Measurements from ENCODE around the gene SLC24A3. TPM values are rescaled to one million over a fixed set of nuclear protein-coding genes. Genes with fewer than 3 reads are reported as not detected.

Gene SLC24A3
- total RNA-seq, 8 experiments from 2014 or later, result 0.13 to 13.3 (median 7.0) TPM

GRCh38 chr20:19492687-19493336 is 280.4 kb downstream of the SLC24A3 start:
- no peak overlapping the region for H3K4me3 ChIP-seq
- WGBS, 10 experiments, result 31 to 100% (median 64%) methylated on average over 1 to 6 of the region's 6 CpGs
- no peak overlapping the region for H3K27ac ChIP-seq
- in situ Hi-C loops (cut with MboI; ENCODE audit: low pct_unique_long_range_greater_than_20kb in 2 of 9, low sequenced_read_pairs in 9 of 9, unreplicated experiment in 9 of 9), result no loop called here
- H3K4me1 ChIP-seq (replicated peaks in 1 of 2), result peaks cover 17 to 22% of the 10 kb centered on the region in 2 donors
- ATAC-seq (replicated peaks in 6 of 8), result peak in 5 of 8 experiments; percentile 97 to 98 (median 98)

- 0 to 68% (median 53%) methylated on average over 1 to 7 of the region's 7 CpGs; no CpG with 5 or more reads in 4 of the 10 experiments for WGBS, 10 experiments
Observed at GRCh38 chr20:19493794-19494495, 281.5 kb downstream of the SLC24A3 start.

GRCh38 chr20:19495905-19496703 is 283.7 kb downstream of the SLC24A3 start:
- in situ Hi-C loops (cut with MboI; ENCODE audit: low pct_unique_long_range_greater_than_20kb in 2 of 9, low sequenced_read_pairs in 9 of 9, unreplicated experiment in 9 of 9), result no loop called here
- 0 to 81% (median 48%) methylated on average over 1 to 9 of the region's 12 CpGs; no CpG with 5 or more reads in 2 of the 10 experiments for WGBS, 10 experiments
- ATAC-seq (replicated peaks in 6 of 8), result no peak
- H3K4me1 ChIP-seq (replicated peaks in 1 of 2), result peaks cover 17 to 22% of the 10 kb centered on the region in 2 donors
- H3K4me3 ChIP-seq, result no peak overlapping the region
- H3K27ac ChIP-seq, result no peak overlapping the region

More at GRCh38 chr20:19493794-19494495, 281.5 kb downstream of the SLC24A3 start:
- in situ Hi-C loops (cut with MboI; ENCODE audit: low pct_unique_long_range_greater_than_20kb in 2 of 9, low sequenced_read_pairs in 9 of 9, unreplicated experiment in 9 of 9), result no loop called here
- H3K4me3 ChIP-seq, result no peak overlapping the region
- peak overlapping the region; percentile 6 to 61 for H3K27ac ChIP-seq
- ATAC-seq (replicated peaks in 6 of 8), result no peak
- H3K4me1 ChIP-seq (replicated peaks in 1 of 2), result peaks cover 17 to 22% of the 10 kb centered on the region in 2 donors

GRCh38 chr20:19497064-19497463 is 284.6 kb downstream of the SLC24A3 start:
- in situ Hi-C loops (cut with MboI; ENCODE audit: low pct_unique_long_range_greater_than_20kb in 2 of 9, low sequenced_read_pairs in 9 of 9, unreplicated experiment in 9 of 9), result no loop called here
- no peak for ATAC-seq (replicated peaks in 6 of 8)
- Histone ChIP-seq H3K27ac (no peak overlapping the region), H3K4me3 (no peak overlapping the region), H3K4me1 (replicated peaks in 1 of 2) (peaks cover 16 to 18% of the 10 kb centered on the region in 2 donors)
- WGBS, 10 experiments, result 8 to 100% (median 74%) methylated on average over 1 to 5 of the region's 6 CpGs; no CpG with 5 or more reads in 3 of the 10 experiments

- no peak overlapping the region for H3K27ac ChIP-seq
- 63 to 95% (median 84%) methylated on average over 1 to 4 of the region's 5 CpGs; no CpG with 5 or more reads in 1 of the 10 experiments for WGBS, 10 experiments
- peaks cover 1 to 3% of the 10 kb centered on the region in 2 donors for H3K4me1 ChIP-seq (replicated peaks in 1 of 2)
- in situ Hi-C loops (cut with MboI; ENCODE audit: low pct_unique_long_range_greater_than_20kb in 2 of 9, low sequenced_read_pairs in 9 of 9, unreplicated experiment in 9 of 9), result no loop called here
- ATAC-seq (replicated peaks in 6 of 8), result no peak
- H3K4me3 ChIP-seq, result no peak overlapping the region
Observed at GRCh38 chr20:19498756-19499155, 286.3 kb downstream of the SLC24A3 start.

GRCh38 chr20:19501476-19502115 is 289.2 kb downstream of the SLC24A3 start:
- Histone ChIP-seq H3K4me1 (replicated peaks in 1 of 2) (no peaks in the 10 kb centered on the region), H3K27ac (no peak overlapping the region), H3K4me3 (no peak overlapping the region)
- 17 to 90% (median 78%) methylated on average over 1 to 4 of the region's 4 CpGs for WGBS, 10 experiments
- ATAC-seq (replicated peaks in 6 of 8), result no peak
- in situ Hi-C loops (cut with MboI; ENCODE audit: low pct_unique_long_range_greater_than_20kb in 2 of 9, low sequenced_read_pairs in 9 of 9, unreplicated experiment in 9 of 9), result no loop called here

GRCh38 chr20:19502169-19502568 is 289.7 kb downstream of the SLC24A3 start:
- WGBS, 10 experiments, result 41 to 100% (median 68%) methylated on average over 1 to 5 of the region's 5 CpGs; no CpG with 5 or more reads in 2 of the 10 experiments
- no peak overlapping the region for H3K27ac ChIP-seq
- in situ Hi-C loops (cut with MboI; ENCODE audit: low pct_unique_long_range_greater_than_20kb in 2 of 9, low sequenced_read_pairs in 9 of 9, unreplicated experiment in 9 of 9), result no loop called here
- peaks cover 0 to 6% of the 10 kb centered on the region in 2 donors for H3K4me1 ChIP-seq (replicated peaks in 1 of 2)
- ATAC-seq (replicated peaks in 6 of 8), result no peak
- H3K4me3 ChIP-seq, result no peak overlapping the region

GRCh38 chr20:19504251-19504650 is 291.8 kb downstream of the SLC24A3 start:
- in situ Hi-C loops (cut with MboI; ENCODE audit: low pct_unique_long_range_greater_than_20kb in 2 of 9, low sequenced_read_pairs in 9 of 9, unreplicated experiment in 9 of 9), result no loop called here
- peaks cover 13 to 18% of the 10 kb centered on the region in 2 donors for H3K4me1 ChIP-seq (replicated peaks in 1 of 2)
- no peak for ATAC-seq (replicated peaks in 6 of 8)
- H3K27ac ChIP-seq, result no peak overlapping the region
- no peak overlapping the region for H3K4me3 ChIP-seq

GRCh38 chr20:19506021-19506420 is 293.6 kb downstream of the SLC24A3 start:
- Histone ChIP-seq H3K4me1 (replicated peaks in 1 of 2) (peaks cover 22 to 23% of the 10 kb centered on the region in 2 donors), H3K4me3 (no peak overlapping the region), H3K27ac (no peak overlapping the region)
- in situ Hi-C loops (cut with MboI; ENCODE audit: low pct_unique_long_range_greater_than_20kb in 2 of 9, low sequenced_read_pairs in 9 of 9, unreplicated experiment in 9 of 9), result no loop called here
- 9 to 100% (median 83%) methylated on average over 1 of the region's 1 CpG; no CpG with 5 or more reads in 6 of the 10 experiments for WGBS, 10 experiments
- ATAC-seq (replicated peaks in 6 of 8), result no peak

- ATAC-seq (replicated peaks in 6 of 8), result peak in 5 of 8 experiments; percentile 59 to 83 (median 78)
- WGBS, 10 experiments, result 17 to 78% (median 65%) methylated on average over 1 to 4 of the region's 5 CpGs; no CpG with 5 or more reads in 3 of the 10 experiments
- H3K27ac ChIP-seq, result no peak overlapping the region
- in situ Hi-C loops (cut with MboI; ENCODE audit: low pct_unique_long_range_greater_than_20kb in 2 of 9, low sequenced_read_pairs in 9 of 9, unreplicated experiment in 9 of 9), result no loop called here
- H3K4me3 ChIP-seq, result no peak overlapping the region
- peaks cover 39 to 41% of the 10 kb centered on the region in 2 donors for H3K4me1 ChIP-seq (replicated peaks in 1 of 2)
Observed at GRCh38 chr20:19508449-19508848, 296.0 kb downstream of the SLC24A3 start.

- in situ Hi-C loops (cut with MboI; ENCODE audit: low pct_unique_long_range_greater_than_20kb in 2 of 9, low sequenced_read_pairs in 9 of 9, unreplicated experiment in 9 of 9), result no loop called here
- no peak overlapping the region for H3K27ac ChIP-seq
- ATAC-seq (replicated peaks in 6 of 8), result no peak
- H3K4me1 ChIP-seq (replicated peaks in 1 of 2), result peaks cover 39 to 45% of the 10 kb centered on the region in 2 donors
- H3K4me3 ChIP-seq, result no peak overlapping the region
- WGBS, 10 experiments, result 24 to 85% (median 70%) methylated on average over 1 to 2 of the region's 2 CpGs; no CpG with 5 or more reads in 5 of the 10 experiments
Observed at GRCh38 chr20:19510611-19511010, 298.2 kb downstream of the SLC24A3 start.

- 23 to 100% (median 77%) methylated on average over 1 to 4 of the region's 4 CpGs; no CpG with 5 or more reads in 6 of the 10 experiments for WGBS, 10 experiments
- in situ Hi-C loops (cut with MboI; ENCODE audit: low pct_unique_long_range_greater_than_20kb in 2 of 9, low sequenced_read_pairs in 9 of 9, unreplicated experiment in 9 of 9), result no loop called here
- Histone ChIP-seq H3K27ac (peak overlapping the region; percentile 34 to 71), H3K4me3 (no peak overlapping the region), H3K4me1 (replicated peaks in 1 of 2) (peaks cover 39 to 42% of the 10 kb centered on the region in 2 donors)
- ATAC-seq (replicated peaks in 6 of 8), result no peak
Observed at GRCh38 chr20:19511931-19512330, 299.5 kb downstream of the SLC24A3 start.

All from motor neuron (in vitro differentiated cells).